Measurements from ENCODE around the gene GCNT3.
A peak's percentile ranks its signal among the peaks of the same experiment; 100 is the strongest.
"Not testable (repeated sequence)": the region's sequence is repeated elsewhere in the genome, so short reads cannot be mapped to it uniquely, and the experiment has no call there.

The GCNT3 gene

DNA sequence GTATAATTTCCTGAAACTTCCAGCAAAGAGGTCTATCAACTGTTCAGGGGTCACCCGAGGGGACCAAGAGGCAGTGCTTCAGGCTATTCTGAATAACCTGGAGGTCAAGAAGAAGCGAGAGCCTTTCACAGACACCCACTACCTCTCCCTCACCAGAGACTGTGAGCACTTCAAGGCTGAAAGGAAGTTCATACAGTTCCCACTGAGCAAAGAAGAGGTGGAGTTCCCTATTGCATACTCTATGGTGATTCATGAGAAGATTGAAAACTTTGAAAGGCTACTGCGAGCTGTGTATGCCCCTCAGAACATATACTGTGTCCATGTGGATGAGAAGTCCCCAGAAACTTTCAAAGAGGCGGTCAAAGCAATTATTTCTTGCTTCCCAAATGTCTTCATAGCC, 6.8 kb downstream of the GCNT3 start:
- no peak for DNase-seq

DNA sequence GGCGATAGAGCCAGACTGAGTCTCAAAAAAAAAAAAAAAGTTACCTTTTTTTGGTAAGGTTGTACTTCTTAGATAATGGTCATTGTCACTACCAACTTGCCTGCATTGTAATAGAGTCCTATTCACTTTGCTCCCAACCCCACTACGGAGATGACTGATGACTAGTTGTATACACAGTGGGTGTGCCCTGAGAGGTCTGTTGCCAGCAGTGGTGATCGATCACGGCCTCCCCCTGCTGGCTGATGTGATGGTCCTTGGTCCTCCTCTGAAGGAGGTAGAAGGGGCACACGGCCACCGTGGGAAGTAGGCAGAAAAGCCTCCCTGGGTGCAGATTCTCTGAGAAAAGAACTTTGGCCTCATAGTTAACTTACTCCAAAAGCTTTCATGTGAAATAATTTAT, 10.7 kb downstream of the GCNT3 start:
- DNase-seq, result peak; percentile 54

DNA sequence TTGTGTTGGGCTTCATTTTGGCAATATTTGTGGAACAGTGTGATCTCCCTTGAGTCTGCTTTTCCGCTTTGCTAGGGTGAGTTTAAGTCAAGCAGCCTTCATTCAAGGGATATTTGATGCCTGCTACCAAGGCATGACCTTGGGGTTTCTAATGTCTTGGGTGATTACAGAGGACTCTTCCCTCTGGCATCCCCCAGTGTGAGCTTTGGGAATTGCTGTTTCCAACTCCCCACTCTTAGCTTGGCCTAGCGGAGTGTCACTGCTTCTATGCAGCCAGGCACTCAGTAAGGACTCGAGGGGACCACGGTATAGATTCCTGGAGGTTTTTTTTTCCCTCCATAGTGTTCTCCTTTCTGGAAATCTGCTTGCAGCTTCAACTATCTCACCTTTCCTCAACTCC, 21.1 kb downstream of the GCNT3 start:
- DNase-seq, result peak; percentile 29

DNA sequence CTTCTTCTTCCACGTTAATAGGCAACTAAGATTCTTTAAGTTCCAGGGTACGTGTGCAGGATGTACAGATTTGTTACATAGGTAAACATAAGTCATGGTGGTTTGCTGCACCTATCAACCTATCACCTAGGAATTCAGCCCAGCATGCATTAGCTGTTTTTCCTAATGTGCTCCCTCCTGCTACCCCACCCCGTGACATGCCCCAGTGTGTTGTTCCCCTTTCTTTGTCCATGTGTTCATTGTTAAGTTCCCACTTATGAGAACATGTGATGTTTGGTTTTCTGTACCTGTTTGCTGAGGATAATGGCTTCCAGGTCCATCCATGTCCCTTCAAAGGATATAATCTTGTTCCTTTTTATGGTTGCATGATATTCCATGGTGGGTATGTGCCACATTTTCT, 24.6 kb downstream of the GCNT3 start:
- DNase-seq, result no peak

DNA sequence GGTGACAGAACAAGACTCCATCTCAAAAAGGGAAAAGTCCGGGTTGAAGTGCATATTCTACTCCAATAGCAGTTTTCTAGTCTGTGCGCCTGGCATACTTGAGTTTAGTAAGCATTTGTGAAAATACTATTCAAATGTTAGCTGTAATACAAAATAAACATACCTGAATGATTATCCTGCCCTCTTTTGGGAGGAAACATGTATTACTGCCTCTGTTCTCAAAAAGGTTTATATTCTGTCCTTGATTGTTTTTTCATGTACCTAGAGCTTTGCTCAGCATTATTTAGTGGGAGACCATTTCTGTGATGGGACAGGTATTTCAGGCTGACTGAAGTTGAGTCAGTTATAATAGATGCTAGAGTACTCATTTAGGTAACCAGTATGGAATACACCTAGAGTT, 25.9 kb downstream of the GCNT3 start:
- DNase-seq, result not testable (repeated sequence)

DNA sequence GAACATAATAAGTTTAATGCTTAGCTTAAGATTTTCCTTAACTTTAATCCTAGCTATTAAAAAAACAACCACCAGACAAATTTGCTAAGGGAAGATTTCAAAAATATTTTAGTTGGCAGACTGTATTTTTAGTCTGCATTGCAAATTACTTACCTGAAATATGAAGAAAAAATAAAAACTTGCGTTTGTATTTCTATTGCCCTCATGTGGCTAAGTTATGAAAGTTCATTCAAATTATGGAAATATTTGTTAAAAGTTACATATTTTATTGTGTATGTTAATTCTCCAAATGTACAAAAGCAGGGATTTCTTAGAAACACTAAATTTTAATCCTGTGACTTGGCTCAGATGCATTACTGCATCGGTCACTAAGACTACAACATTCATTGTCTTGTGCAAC, 30.8 kb downstream of the GCNT3 start:
- no peak for DNase-seq

DNA sequence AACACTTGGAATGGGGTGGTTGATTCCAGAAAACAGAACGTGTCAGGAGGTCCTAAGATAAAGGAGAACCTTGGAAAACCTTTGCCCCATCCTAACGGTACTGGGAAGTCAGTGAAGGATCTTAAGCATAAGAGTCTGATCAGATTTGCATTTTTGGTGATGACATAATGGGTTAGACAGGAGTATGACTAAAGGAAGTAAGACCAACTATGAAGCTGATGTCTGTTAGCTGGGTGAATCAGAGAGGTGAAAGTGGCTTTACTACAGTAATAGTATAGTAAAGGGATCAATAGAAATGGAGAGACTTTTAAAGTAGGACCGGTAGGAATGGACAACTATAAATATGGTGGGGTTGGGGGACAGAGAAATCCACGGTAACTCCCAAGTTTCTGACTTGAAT, 33.2 kb downstream of the GCNT3 start:
- DNase-seq, result no peak

DNA sequence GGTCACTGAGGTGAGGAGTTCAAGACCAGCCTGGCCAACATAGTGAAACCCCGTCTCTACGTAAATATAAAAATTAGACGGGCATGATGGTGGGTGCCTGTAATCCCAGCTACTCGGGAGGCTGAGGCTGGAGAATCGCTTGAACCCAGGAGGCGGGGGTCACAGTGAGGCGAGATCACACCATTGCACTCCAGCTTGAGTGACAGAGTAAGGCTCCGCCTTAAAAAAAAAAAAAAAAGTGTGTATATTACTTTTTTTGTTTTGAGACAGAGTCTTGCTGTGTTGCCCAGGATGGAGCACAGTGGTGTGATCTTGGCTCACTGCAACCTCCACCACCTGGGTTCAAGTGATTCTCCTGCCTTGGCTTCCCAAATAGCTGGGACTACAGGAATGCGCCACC, 34.2 kb downstream of the GCNT3 start:
- DNase-seq, result not testable (repeated sequence)

DNA sequence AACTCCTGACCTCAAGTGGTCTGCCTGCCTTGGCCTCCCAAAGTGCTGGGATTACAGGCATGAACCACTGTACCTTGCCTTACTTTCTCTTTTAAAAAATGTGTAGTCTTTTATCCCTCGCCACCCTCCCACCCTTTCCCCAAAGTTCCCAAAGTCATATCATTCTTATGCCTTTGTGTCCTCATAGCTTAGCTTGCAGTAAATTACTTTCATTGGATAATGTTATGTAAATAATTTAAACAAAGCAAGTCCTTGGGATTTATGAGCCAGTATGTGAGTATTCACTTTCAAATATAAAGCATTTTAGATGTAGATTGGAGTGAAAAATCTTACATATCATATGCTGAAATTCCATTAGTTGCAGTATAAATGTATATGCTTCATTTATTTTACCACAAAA, 34.7 kb downstream of the GCNT3 start:
- DNase-seq, result no peak

DNA sequence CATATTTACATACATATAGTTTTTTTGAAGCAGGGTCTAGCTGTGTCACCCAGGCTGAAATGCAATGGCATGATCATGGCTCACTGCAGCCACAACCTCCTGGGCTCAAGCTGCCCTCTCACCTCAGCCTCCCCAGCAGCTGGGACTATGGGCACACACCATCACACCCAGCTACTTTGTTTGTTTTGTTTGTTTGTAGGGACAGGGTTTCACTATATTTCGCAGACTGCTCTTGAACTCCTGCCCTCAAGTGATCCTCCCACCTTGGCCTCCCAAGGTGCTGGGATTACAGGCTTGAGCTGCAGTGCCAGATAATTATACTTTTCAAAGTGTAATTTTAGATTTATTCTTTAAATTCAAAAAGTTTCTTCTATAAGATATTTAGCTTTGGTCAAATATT, 35.5 kb downstream of the GCNT3 start:
- DNase-seq, result no peak

DNA sequence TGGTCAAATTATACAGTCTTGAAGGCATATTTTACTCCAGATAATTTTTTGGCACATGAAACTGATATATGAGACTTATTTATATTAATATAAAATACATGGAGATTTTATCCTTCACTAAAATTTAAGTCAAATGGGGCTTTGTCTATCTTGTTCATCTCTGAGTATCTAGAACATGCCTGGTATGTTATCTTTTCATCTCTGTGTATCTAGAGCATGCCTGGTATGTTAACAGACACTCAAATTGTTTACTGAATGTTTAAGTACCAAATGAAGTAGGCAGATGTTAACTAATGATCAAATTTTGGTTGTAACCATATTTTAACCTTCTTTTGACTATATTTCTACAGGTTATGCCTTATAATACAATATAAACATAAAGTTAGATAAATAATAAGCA, 38.0 kb downstream of the GCNT3 start:
- DNase-seq, result no peak

DNA sequence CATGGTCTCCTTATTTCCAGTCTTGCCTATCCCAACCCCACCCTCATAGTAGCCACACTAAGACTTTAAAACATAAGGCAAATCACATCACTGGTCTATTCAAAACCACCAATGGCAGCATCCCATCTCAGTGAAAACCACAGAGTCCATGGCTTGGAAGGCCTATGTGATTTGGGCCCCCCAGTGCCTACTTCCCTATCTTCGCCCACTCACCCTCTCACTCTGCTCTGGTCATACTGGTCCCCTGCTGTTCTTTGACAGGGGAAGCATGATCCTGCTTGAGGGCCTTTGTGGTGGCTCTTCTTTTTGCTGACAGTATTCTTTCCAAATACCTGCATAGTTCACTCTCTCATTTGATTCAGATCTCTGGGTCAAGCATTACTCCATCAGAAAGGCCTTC, 42.5 kb downstream of the GCNT3 start:
- DNase-seq, result no peak

DNA sequence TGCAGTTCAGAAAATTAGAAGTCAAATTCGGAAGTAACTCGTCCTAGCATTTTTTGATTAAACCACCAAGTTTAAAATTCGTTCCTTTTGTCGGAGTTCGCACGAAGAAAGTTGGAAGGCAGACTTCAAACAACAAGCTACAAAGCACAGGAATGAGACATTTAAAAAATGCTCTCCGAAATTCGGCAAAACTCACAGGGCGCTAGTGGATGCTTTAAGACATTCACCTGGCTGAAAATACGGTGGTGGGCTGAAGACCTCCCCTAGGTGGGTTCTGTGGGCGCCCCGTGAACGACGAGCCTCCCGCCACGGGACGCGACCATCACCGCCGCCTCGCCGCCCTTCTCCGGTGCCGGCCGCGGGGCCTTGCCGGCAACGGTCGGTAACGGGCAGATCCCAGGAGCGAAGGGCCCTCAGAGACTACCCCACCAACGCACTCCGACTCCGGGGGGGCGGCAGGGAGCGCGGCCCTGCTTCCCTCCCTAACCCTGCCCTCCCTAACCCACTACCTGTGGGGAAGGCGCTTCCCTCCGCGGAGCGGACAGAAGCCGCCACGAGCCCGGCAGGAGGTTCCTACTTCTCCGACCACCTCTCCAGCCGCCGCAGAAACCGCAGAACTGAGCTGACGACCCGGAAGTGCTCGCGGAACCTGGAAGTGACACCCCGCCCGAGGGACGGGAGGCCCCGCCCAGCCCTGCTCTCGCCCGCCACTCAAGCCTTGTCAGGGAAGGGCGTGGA, 45.5 kb downstream of the GCNT3 start, which contains the start of gene GTF2A2:
TSS of gene GTF2A2 (minus strand) at position 619 of the 738 bp plus-strand sequence. CDS start 5,238 bp downstream, outside the sequence.
- DNase-seq, result peak; percentile 98

DNA sequence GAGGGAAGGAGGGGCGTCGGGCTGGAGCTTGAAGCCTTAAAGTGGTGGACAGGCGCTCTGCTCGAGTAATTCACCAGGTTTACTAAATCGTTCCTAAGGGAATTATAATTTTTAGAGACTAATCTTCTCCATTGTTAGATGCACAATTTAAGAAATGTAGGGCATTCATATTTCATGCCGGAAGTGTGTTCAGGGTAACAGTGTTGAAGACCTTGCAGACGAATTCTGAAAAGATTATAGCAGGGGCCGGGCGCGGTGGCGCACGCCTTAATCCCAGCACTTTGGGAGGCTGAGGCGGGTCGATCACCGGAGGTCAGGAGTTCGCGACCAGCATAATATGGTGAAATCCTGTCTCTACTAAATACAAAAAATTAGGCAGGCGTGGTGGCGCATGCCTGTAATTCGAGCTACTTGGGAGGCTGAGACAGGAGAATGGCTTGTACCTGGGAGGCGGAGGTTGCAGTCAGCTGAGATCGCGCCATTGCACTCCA, 46.1 kb downstream of the GCNT3 start:
- DNase-seq, result no peak

DNA sequence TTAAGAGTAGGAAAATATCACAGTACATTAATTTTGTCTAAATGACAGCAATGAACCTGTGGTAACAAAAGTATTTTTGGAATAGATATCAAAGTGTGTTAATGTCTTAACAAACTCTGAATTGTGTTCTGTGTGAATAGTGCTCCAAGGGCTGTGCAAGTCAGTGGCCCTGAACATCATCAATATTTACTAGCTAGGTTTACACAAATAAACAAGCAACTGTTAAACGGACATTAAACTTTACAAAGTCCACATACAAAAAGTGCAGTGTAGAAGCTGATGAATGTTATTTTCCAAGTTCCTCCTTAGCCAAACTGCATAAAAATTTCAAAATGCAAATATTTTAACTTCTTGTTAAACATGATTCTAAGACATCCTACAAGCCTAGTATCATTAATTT, 47.8 kb downstream of the GCNT3 start:
- DNase-seq, result no peak

DNA sequence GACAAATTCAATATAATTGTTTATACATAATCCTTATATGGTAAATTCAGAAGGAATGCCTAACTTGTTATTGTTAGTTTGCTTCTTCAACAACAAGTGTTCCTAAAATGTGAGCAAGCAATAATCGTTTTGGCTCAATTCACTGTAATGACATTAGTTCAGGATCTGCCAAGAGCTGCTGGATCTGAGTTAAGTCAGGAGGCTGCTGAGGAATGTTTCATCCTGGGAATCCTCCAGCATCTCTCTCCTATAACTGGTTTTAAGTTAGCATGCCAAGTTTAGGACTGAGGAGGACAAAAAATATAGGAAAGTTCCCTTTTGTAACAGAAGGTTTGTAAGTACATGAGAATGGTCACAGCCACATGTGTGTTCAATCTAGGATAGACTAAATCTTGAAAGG, 50.7 kb downstream of the GCNT3 start:
- no peak for DNase-seq

DNA sequence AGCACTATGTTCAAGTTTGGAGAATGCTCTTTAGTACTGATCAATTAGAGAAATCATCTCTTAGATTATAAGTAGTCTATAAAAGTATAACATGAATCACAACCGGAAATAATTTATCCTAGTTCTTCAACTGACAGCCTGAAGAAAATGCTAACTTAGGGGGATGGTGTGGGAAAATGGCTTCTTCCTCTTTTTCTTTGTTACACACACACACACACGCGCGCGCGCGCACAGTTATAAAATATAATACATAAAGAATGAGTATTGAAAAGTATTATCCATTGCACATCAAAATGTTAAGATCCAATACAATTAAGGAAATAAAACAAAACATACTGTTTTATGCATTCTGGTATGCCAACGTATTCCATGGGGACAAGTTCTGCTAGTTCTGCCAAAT, 57.0 kb downstream of the GCNT3 start:
- no peak for DNase-seq
